ENCODE measurements around the gene PCBP4. TPM values are rescaled to one million over a fixed set of nuclear protein-coding genes. Genes with fewer than 3 reads are reported as not detected.

PCBP4 gene
- total RNA-seq, 1 donor from 2014 or later: 27.4 TPM

- DNase-seq (ENCODE audit: low spot score): no peak
These were observed 8.0 kb upstream of the PCBP4 start, which contains the start of gene ABHD14A for GRCh38 chr3:51974963-51975851. Gene ABHD14A (plus strand): TSS chr3:51975064. CDS start chr3:51975136, 72 bp downstream.

DNA sequence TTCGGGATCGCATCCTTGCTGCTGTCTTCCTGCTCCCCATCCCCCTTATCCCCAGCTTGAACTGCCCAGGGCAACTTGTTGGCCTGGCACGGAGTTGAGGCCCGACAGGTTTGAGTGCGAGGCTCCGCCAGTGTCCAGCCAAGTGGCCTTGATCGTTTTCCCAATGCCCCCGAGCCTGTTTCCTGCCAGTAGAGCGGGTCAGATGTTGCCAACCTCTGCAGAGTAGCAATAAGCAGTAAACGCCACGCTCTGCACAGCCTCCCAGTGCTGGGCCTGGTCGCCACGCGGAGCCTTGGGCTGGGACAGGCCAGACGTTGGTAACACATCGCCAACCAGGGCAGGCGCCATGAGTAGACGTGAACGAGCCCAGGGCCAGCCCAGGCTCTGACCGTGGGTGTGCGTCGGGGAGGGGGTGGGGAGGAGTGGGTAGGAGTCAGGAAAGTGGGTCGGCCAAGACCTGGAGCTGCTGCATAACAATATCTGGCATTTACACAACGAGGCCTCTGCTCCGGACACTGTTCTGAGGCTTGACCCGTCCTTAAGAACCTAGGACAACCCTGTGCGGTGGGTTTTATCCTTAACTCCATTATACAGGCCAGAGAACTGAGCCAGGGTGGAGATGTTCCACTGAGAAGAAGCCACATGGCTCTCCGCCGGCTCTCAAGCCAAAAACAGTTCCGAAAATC, 7.2 kb upstream of the PCBP4 start:
- DNase-seq (ENCODE audit: low spot score): no peak

GRCh38 chr3:51971350-51971749, 4.1 kb upstream of the PCBP4 start:
- no peak for DNase-seq (ENCODE audit: low spot score)

- DNase-seq (ENCODE audit: low spot score): no peak
These were observed 3.5 kb upstream of the PCBP4 start for GRCh38 chr3:51970606-51971300.

GRCh38 chr3:51969841-51970240, 2.6 kb upstream of the PCBP4 start:
- DNase-seq (ENCODE audit: low spot score): no peak

GRCh38 chr3:51968883-51969678, 1.8 kb upstream of the PCBP4 start:
- DNase-seq (ENCODE audit: low spot score): no peak

DNA sequence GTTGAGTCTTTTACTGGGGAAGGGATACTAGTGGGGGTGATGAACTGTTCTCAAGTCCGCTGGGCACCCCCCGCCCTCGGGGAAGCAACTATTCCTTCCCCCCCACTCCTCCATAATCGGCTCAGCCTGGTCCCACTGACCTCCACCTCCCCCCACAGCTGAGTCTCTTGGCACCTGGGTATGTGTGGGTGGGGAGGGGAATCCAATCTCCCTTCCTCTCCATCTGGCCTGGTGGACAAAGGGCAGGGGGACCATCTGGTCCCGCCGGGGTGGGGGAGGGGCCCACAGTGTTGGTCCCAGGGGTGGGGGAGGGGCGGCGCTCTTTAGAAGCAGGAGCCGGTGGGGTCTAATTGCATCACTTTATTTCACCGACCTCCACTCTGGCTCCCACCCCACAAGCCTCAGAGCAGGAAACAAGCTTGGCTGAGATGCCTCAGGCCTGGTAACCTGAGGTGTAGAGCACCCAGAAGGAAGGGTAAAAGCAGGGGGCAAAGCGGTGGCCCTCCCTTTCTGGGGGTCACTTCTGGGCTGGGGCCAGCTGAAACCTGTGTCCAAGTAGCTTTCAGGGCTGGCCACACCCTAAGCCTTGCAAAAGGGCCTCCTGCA, 1.0 kb upstream of the PCBP4 start:
- DNase-seq (ENCODE audit: low spot score): no peak

- no peak for DNase-seq (ENCODE audit: low spot score)
These were observed 301 bp downstream of the PCBP4 start for GRCh38 chr3:51966922-51967383.

GRCh38 chr3:51966486-51966885, 768 bp downstream of the PCBP4 start:
- no peak for DNase-seq (ENCODE audit: low spot score)

DNA sequence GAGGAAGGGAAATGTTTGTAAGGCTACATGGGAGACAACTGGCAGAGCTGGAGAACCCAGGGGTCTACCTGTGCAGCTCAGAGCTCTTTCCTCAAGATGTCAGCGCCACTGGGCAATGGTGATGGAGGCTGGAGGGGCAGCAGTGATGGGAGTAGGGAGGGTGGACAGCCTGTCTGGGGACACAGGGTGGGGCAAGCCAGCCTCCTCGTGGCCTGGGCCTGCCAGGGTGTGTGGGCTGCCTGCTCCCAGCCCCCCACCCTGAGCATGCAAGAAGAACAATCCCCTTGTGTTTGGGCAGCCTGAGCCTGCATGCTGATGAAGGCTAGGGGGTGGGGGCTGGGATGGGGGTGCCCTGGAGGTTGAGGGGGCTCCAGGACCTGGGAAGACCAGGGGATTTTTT, 1.2 kb downstream of the PCBP4 start:
- no peak for DNase-seq (ENCODE audit: low spot score)

DNA sequence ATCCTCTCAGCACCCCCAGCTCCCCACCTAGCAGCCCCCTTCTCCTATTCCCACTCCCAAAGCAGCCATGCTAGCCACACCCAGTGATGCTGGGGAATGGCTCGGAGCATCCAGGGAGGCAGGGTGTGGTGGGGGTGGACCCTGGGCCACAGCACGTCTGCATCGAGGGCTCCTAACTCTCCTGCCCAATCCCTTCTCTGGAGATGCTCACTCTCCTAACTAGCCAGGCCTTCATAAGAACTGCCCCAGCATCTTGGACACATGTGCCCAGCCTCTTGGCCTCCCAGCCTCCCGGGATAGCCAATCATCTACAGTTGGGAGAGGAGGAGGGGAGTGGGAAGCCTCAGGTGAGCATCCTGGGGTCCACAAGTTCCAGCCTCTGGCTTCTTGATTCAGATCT, 2.7 kb downstream of the PCBP4 start:
- DNase-seq (ENCODE audit: low spot score): no peak

DNA sequence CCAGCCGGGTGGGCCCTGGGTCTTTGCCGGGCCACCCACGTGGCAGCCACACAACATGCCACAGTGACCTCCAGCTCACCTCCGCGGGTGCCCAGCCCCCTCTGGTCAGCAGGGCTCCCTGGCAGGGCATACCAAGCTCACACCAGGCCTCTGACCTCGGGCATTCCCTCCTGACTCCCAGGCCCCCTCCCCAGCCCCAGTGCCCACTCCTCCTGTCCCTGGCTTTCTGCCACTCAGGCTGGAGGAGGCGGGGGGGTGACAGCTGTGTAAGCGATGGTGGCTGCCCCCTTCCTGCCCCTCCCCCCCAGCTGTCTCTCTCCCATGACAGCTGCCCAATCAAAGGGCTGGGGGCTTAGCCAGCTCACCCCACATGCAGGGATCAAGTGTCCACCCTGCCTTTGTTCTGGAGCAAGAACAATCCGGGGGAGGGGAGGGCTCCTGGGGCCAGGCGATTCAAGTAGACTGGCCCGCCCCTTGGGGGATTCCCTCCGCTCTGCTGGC, 3.3 kb downstream of the PCBP4 start:
- DNase-seq (ENCODE audit: low spot score): no peak

DNA sequence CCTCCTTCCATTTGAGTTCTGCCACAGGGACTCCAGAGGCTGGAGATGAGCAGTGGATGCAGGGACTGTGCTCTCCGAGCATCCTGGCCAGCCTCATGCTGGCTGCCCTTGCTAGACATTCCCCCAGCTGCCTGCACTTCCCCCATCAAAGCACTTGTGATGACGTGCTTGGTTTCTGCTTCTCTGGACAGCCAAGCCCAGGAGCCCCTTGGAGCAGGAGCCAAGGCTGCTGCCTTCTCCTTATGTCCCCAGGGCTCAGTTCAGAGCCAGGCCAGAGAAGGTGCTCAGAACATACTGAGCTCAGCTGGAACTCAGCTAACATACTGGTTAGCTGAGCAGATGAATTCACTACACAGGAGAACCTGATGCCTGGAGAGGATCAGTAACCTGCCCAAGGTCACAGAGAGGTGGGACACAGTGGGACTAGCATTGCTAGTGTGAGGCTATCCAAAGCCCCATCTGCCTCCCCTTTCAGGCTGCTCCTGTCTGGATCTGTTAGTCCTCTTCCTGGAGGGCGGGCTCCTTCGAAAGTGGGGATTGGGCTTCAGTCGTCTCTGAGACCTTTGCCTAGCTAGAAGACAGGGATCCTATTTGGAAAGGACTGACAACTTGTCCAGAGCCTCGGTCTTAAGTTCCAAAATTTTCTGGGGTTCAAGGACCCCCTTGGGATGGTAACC, 4.3 kb downstream of the PCBP4 start:
- DNase-seq (ENCODE audit: low spot score): no peak

- no peak for DNase-seq (ENCODE audit: low spot score)
These were observed 5.4 kb downstream of the PCBP4 start for GRCh38 chr3:51961602-51962569.

- DNase-seq (ENCODE audit: low spot score): no peak
These were observed 6.2 kb downstream of the PCBP4 start for GRCh38 chr3:51961011-51961410.

DNA sequence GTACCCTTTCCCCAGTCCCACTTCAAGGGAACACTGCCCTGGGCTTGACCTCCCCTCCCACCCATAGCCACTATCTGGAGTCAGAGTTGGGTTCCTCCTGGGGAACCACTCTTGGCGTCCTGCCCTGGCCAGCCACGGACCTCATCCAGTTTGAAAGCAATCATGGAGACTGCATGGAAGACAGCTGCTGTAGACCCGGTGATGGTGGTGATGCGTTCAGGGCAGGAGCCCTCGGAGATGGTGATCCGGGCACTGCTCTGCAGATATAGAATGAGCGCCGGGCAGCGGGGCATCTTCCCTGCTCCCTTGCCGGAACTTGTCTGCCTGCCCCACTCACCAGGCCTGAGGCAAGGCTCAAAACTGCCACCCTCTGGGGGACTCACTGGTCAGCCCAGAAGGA, 6.9 kb downstream of the PCBP4 start:
- no peak for DNase-seq (ENCODE audit: low spot score)

- no peak for DNase-seq (ENCODE audit: low spot score)
These were observed 7.6 kb downstream of the PCBP4 start for GRCh38 chr3:51959651-51960050.

All from mesenteric fat pad (tissue), 1 donor.